Astrocyte (in vitro differentiated cells and primary cell): Measurements from ENCODE around the gene SYNM. TPM values are rescaled to one million over a fixed set of nuclear protein-coding genes. Genes with fewer than 3 reads are reported as not detected.
"Not testable (repeated sequence)": the region's sequence is repeated elsewhere in the genome, so short reads cannot be mapped to it uniquely, and the experiment has no call there.

ENCODE experiments used
- DNase-seq: peaks from one replicate; pipeline ENCODE4 v3.0.0-alpha.2; 2010; ENCODE audit warnings: low read depth
- FAIRE-seq: peaks from 2 replicates; lab custom pipeline; 2011; peaks lifted over from hg19 to GRCh38; lab: Jason Lieb, UNC
- H2AFZ ChIP-seq: 2 replicates; pipeline ENCODE4 v1.6.0; 2012; ENCODE audit warnings: low read depth, low read length, inconsistent platforms
- H3K27ac ChIP-seq: 2 replicates; pipeline ENCODE4 v1.5.1; 2011; ENCODE audit warnings: low read depth, low read length, inconsistent platforms
- H3K27me3 ChIP-seq: 2 replicates; pipeline ENCODE4 v1.6.0; 2011; ENCODE audit warnings: low read length, inconsistent platforms; ENCODE audit not compliant: insufficient read depth
- H3K36me3 ChIP-seq: 2 replicates; pipeline ENCODE4 v1.5.1; 2011; ENCODE audit warnings: low read length, inconsistent platforms; ENCODE audit not compliant: insufficient read depth
- H3K4me1 ChIP-seq: 2 replicates; pipeline ENCODE4 v1.5.1; 2011; ENCODE audit warnings: low read length, inconsistent platforms; ENCODE audit not compliant: insufficient read depth
- H3K4me2 ChIP-seq: 2 replicates; pipeline ENCODE4 v1.6.0; 2012; ENCODE audit warnings: low read length, inconsistent platforms
- H3K4me3 ChIP-seq: 2 replicates; pipeline ENCODE4 v1.5.1; 2011; ENCODE audit warnings: low read depth, mild to moderate bottlenecking, low read length, inconsistent platforms; ENCODE audit not compliant: insufficient read depth
- H3K79me2 ChIP-seq: 2 replicates; pipeline ENCODE4 v1.6.0; 2012; ENCODE audit warnings: mild to moderate bottlenecking, low read length, inconsistent platforms; ENCODE audit not compliant: insufficient read depth
- H3K9ac ChIP-seq: 2 replicates; pipeline ENCODE4 v1.6.0; 2012; ENCODE audit warnings: mild to moderate bottlenecking, low read length, inconsistent platforms
- H3K9me3 ChIP-seq: 2 replicates; pipeline ENCODE4 v1.5.1; 2012; ENCODE audit warnings: low read depth, mild to moderate bottlenecking, low read length, inconsistent platforms; ENCODE audit not compliant: insufficient read depth
- H4K20me1 ChIP-seq: 2 replicates; pipeline ENCODE4 v1.6.0; 2012; ENCODE audit warnings: low read length, inconsistent platforms; ENCODE audit not compliant: insufficient read depth
- H3K27ac Mint-ChIP-seq: one replicate; pipeline ENCODE4 v1.8.0; 2021; ENCODE audit warnings: mild to moderate bottlenecking, mixed read lengths; ENCODE audit not compliant: unreplicated experiment
- H3K27me3 Mint-ChIP-seq: one replicate; pipeline ENCODE4 v1.8.0; 2021; ENCODE audit warnings: low read depth, mixed read lengths; ENCODE audit not compliant: unreplicated experiment
- H3K36me3 Mint-ChIP-seq: one replicate; pipeline ENCODE4 v1.8.0; 2021; ENCODE audit warnings: low read depth, mixed read lengths; ENCODE audit not compliant: unreplicated experiment
- H3K4me1 Mint-ChIP-seq: one replicate; pipeline ENCODE4 v1.8.0; 2021; ENCODE audit warnings: low read depth, mixed read lengths; ENCODE audit not compliant: unreplicated experiment
- H3K4me3 Mint-ChIP-seq: one replicate; pipeline ENCODE4 v1.8.0; 2021; ENCODE audit warnings: mild to moderate bottlenecking, moderate library complexity, mixed read lengths; ENCODE audit not compliant: unreplicated experiment
- H3K9me3 Mint-ChIP-seq: one replicate; pipeline ENCODE4 v1.8.0; 2021; ENCODE audit warnings: mild to moderate bottlenecking, mixed read lengths; ENCODE audit not compliant: unreplicated experiment
- CTCF ChIP-seq: IDR thresholded peaks from 2 replicates; pipeline ENCODE4 v1.5.1; 2011; ENCODE audit warnings: low read depth, mild to moderate bottlenecking, inconsistent platforms, low read length, moderate library complexity; ENCODE audit not compliant: insufficient read depth
- EZH2 ChIP-seq: IDR thresholded peaks from 2 replicates; pipeline ENCODE4 v1.6.1; 2012; ENCODE audit warnings: mild to moderate bottlenecking, low read length, inconsistent platforms; ENCODE audit not compliant: insufficient read depth
- total RNA-seq: library from RNA; stranded (reverse); gene quantifications from 2 replicates; pipeline ENCODE4 v1.2.1, GENCODE V29; 2021

The SYNM gene
- total RNA-seq, 1 donor from 2014 or later, result 9.7 TPM

- FAIRE-seq (no peak), DNase-seq (no peak)
- no peak overlapping the region for H3K4me2 ChIP-seq
- H3K79me2 ChIP-seq, result no peaks in the 10 kb centered on the region
- no peak for TF ChIP-seq EZH2
- TF ChIP-seq CTCF, result no peak
- H3K4me3 ChIP-seq, result no peak overlapping the region
- Mint-ChIP-seq H3K27me3 (peaks cover 12% of the 10 kb centered on the region), H3K36me3 (no peaks in the 10 kb centered on the region), H3K4me1 (peaks cover 6% of the 10 kb centered on the region), H3K9me3 (no peaks in the 10 kb centered on the region), H3K4me3 (no peak overlapping the region), H3K27ac (no peak overlapping the region)
- H4K20me1 ChIP-seq, result no peaks in the 10 kb centered on the region
- no peak overlapping the region for H2AFZ ChIP-seq
- no peaks in the 10 kb centered on the region for H3K36me3 ChIP-seq
- no peaks in the 10 kb centered on the region for H3K9me3 ChIP-seq
- H3K27ac ChIP-seq, result no peak overlapping the region
- H3K4me1 ChIP-seq, result peaks cover 3% of the 10 kb centered on the region
- H3K9ac ChIP-seq, result no peak overlapping the region
- H3K27me3 ChIP-seq, result no peaks in the 10 kb centered on the region
These were observed 31.7 kb upstream of the SYNM start for GRCh38 chr15:99073008-99073717.

GRCh38 chr15:99074446-99074845 is 30.4 kb upstream of the SYNM start:
- Mint-ChIP-seq H3K27me3 (peaks cover 12% of the 10 kb centered on the region), H3K9me3 (no peaks in the 10 kb centered on the region), H3K4me1 (peaks cover 6% of the 10 kb centered on the region), H3K27ac (no peak overlapping the region), H3K36me3 (no peaks in the 10 kb centered on the region), H3K4me3 (no peak overlapping the region)
- Histone ChIP-seq H3K4me2 (no peak overlapping the region), H3K36me3 (no peaks in the 10 kb centered on the region), H3K27ac (no peak overlapping the region), H3K4me3 (no peak overlapping the region), H4K20me1 (no peaks in the 10 kb centered on the region), H3K27me3 (no peaks in the 10 kb centered on the region), H3K4me1 (peaks cover 3% of the 10 kb centered on the region), H3K9me3 (no peaks in the 10 kb centered on the region), H3K79me2 (no peaks in the 10 kb centered on the region), H2AFZ (no peak overlapping the region), H3K9ac (no peak overlapping the region)
- DNase-seq (no peak), FAIRE-seq (no peak)
- TF ChIP-seq CTCF (no peak), EZH2 (no peak)

GRCh38 chr15:99075059-99075652 is 29.7 kb upstream of the SYNM start:
- not testable (repeated sequence) for H3K27me3 ChIP-seq, H3K36me3 ChIP-seq, DNase-seq, H3K9me3 Mint-ChIP-seq, H3K4me3 ChIP-seq, H3K27ac ChIP-seq, H3K4me1 ChIP-seq, H2AFZ ChIP-seq, H3K79me2 ChIP-seq, H3K27ac Mint-ChIP-seq, H3K9ac ChIP-seq, H3K9me3 ChIP-seq, H3K4me1 Mint-ChIP-seq, H3K4me2 ChIP-seq, FAIRE-seq, H3K27me3 Mint-ChIP-seq, H4K20me1 ChIP-seq, H3K36me3 Mint-ChIP-seq, H3K4me3 Mint-ChIP-seq
